OCI-LY3 (cell line): ENCODE results near the gene SDR9C7.

Experiments used
- CTCF ChIP-seq: fragments of 200-600, 300-600 bp; sonication (generic); IDR thresholded peaks from 2 replicates; pipeline ENCODE4 v1.5.1; 2014; ENCODE audit warnings: antibody characterized with exemption, low read length, low read depth
- EZH2phosphoT487 ChIP-seq: fragments of 200-600 bp; shearing (Covaris generic); IDR thresholded peaks from 2 replicates; pipeline ENCODE4 v1.6.1; 2018; ENCODE audit warnings: antibody characterized with exemption, mixed run types, low read depth

- no peak for TF ChIP-seq CTCF
- no peak for TF ChIP-seq EZH2phosphoT487
Observed at GRCh38 chr12:56931474-56931978, 2.7 kb downstream of the SDR9C7 start.
